Measurements from ENCODE around the gene SRP14.
"Not testable (repeated sequence)": the region's sequence is repeated elsewhere in the genome, so short reads cannot be mapped to it uniquely, and the experiment has no call there.

The SRP14 gene

DNA sequence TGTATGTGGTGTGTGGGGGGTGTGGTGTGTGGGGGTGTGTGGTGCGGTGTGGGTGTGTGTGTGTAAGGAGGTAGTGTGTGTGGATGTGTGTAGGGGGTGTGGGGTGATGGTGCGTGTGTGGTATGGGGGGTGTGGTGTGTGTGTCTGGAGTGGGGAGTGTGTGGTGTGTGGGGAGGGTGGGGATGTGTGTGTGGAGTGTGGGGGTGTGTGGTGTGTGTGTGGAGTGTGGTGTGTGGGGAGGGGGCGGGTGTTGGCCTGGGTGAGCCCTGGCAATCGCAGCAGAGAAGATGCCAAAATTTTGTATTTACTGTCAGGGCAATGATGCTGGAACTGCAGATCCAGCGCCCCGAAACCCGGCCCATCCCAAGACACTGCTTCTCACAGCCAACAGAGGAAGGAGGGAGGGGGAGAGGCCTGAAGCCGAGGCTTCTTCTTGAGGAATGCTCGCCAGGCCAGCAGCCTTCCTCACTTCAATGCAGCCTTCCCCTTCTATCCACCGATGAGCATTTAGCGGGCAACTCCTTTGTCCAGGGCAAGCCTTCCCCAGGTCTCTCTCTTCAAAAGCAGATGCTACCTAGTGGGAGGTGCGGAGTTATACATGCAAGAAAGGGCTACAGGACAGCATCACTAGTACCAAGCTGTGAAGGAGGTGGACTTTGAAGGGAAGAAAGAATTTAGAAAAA is 11.9 kb upstream of the SRP14 start:
- DNase-seq (ENCODE audit: low spot score) = no peak

DNA sequence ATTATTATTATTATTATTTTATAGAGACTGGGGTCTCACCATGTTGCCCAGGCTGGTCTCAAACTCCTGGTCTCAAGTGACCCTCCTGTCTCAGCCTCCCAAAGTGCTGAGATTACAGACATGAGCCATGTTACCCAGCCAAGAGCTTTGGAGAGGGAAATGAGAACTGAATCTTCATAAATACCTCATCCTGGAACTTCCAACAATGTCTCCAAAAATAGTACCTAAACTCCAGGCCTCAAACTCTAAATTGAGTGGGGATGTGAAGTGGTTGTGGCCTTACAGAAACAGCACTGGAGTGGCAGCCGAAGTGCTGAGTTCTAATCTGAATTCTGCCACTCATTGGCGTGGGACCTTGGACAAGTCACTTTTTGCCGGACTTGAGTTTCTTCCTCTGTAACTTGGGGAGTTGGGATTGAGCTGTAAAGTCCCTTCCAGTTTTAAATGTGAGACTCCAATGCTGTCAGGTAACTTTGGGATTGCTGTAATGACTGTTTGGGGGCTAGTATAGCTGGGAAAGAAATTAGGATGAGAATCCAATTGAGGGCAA is 10.0 kb upstream of the SRP14 start:
- DNase-seq (ENCODE audit: low spot score) = no peak

DNA sequence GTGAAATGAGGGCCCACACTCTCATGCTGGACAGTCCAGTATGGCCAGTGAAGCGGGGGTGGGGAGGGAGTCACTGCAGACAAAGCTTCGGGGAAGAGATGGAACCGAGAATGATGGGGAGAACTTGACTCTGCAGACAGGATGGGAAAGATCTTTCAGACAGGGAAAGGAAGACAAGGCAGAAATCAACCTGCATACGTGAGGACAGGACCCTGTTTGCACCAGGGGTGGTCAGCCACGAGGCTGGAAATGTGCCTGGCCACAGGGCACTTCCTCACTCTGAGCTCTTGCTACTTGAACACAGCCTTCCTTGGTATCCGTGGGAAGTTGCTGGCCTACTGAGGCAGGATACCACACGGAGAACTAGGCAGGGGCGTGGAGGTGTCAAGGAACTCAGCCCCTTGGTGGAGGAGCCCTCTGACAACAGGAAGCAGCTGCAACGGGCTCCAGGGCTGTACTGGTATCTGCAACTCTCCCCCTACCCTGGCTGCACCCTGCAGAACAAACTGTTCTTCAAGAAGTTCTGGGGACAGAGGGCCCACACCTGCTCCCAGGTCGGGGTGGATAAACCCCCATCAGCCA is 9.3 kb upstream of the SRP14 start:
- no peak for DNase-seq (ENCODE audit: low spot score)

DNA sequence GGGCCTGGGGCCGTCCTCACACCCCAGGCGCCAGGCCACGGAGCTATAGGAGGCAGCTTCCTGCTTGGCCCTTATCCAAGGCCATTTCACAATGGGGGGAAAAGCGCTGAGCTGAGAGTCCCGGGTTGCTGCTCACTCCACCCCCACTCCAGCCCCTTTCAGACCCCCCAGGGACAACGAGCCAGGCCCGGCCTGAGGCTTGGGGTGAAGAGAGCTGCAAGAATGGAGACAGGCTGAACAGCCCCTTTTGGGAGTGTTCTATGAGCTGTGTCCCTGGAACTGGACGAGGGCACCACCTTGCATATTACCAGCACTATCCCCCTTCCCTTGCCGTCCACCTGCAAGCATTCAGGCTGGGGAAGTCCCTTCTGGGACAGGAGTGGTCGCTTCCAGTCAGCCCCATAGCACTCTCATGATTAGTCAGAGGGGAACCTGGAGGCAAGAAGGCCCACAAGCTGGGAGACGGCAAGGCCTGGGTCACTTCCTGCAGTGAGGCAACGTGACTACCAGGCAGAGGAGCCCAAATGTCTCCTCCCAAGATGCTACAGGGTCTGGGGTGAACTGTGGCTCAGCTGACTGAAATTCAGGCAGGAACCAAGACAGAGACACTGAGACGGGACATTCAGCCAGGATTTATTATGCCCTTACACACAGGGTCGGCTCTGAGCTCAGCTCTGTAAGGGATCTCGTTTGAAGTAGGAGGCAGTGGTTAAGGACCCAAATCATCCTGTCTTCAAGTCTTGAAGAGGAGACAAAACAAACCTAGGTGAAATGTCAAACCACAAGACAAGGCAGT is 8.6 kb upstream of the SRP14 start:
- DNase-seq (ENCODE audit: low spot score) = no peak

DNA sequence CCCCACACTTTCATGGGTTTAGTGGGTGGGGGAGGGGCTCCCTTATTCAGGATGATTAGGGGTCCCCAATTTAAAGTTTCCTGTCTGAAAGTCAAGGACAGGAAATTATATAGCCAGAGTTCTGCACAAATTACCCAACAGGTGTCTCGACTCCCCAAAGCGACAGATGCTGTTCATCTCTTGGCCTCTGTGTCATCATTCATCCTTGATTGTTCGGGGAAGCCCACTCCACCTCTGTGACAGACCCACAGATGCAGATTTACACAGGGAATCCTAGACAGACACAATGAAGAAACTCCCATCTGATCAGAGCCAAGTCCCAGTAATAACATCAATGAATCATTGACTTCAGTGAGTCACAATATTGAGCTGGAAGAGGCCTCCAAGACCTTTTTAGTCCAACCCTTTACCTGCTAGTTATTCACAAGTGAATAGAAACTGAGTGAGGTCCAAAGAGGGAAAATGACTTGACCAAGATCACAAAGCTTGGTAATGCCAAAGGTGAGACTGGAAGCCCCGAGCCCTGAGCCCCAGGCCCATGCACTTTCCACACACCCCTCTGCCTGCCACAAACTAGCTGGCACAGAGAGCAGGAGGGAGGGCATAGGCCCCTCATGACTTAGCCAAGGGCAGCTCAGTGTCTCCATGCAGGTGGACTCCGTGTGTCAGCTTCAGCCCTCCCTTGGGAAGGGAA is 7.9 kb upstream of the SRP14 start:
- DNase-seq (ENCODE audit: low spot score) = no peak

DNA sequence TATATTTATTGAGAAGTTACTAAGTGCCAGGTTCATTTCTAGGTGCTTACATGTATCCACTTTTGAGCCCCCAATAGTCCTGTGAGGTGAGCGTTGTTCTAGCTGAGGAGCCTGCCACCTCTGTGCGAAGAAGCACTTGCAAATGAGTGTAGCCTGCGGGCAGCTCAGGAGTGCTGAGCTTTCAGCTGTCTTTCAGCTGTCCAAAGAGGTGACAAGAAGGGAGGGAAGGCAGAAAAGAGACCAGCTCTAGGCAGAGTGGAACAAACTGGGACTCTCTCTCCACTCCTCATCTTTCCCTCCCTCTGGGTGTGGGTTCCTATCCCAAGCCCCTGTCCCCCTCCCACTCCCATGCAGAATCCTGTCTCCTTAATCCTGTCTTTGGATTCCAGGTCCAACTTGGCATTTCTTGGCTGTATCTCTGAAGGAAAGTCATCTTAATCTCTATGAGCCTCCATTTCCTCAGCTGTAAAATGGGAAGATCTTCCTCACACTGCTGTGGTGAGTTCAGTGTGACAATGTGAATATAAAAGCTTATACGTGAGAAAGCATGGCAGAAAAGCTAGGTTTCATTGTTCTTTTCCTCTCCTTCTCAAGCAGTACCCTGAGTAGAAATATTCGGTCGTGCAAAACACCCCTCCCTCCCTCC is 6.7 kb upstream of the SRP14 start:
- no peak for DNase-seq (ENCODE audit: low spot score)

DNA sequence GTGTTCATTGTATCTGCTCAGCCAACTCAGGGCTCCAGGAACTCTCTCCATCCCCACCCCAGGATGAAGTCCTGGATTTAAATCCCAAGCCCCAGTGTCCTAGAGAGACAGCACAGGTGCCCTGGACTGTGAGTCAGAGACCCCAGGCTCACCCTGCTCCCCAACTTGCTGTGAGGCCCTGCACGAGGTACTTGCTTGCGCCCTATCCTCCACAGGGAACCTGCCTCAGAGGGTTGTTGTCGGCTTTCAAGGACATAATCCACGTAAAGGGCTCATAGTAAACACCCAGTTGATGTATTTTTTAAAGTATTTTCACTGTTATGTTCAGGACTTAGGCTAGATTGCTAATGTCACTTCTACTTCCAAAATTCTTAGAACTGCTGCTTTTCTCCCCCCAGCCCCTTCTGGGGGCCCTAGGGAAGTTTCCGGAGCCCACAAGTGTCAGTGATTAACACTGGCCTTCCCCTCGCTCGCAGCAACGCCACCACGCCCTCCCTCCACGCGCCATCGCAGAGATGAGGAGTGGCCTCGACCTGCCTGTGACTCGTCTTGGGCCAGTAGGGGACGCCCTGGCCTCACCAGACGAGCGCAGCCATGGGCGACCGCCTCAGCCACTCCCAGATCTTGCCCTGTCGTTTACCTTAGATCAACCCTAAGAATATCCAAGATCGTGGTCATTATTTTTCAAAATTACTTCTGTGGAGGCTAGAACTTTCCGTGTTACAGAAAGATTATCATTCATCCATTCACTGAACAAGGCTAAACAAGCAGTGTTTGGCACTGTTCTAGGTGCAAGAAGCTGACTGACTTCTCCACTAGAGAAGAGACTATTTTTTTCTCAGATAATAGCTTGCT is 6.0 kb upstream of the SRP14 start:
- peak; percentile 87 for DNase-seq (ENCODE audit: low spot score)

DNA sequence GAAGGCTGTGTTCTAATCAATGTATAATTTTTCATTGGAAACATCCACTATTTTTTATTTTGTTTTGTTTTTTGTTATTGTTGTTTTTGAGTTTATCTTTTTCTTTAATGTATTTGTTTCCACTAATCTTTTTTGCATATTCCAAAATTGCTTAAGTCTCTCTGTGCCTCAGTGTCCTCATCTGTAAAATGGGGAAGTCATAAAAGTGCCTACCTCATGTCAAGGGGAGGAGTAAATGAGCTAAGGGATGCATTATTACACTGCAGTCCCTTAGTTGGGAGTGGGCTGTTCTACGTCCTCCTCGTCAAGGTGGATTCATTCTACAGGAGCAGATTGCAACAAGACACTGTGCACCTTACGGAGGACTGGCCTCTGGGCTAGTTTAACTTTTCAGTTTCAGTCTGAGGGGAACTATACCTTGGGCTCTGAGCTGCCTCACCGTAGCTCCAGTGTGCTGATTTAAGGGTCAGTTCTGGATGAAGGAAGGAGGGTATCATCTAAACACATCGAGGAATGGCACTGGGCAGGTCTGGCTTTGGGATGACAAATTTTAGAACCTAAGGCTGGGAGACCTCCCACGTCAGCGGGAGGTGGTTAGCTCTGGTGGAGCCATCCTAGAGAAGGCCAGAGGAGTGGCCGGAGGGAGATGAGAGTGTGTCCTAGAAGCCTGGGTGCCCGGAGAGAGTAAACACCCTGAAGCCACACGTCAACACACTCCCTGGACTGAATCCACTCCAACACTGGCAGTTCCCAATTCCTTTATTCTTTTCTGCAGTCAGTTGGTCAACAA is 5.1 kb upstream of the SRP14 start:
- no peak for DNase-seq (ENCODE audit: low spot score)

DNA sequence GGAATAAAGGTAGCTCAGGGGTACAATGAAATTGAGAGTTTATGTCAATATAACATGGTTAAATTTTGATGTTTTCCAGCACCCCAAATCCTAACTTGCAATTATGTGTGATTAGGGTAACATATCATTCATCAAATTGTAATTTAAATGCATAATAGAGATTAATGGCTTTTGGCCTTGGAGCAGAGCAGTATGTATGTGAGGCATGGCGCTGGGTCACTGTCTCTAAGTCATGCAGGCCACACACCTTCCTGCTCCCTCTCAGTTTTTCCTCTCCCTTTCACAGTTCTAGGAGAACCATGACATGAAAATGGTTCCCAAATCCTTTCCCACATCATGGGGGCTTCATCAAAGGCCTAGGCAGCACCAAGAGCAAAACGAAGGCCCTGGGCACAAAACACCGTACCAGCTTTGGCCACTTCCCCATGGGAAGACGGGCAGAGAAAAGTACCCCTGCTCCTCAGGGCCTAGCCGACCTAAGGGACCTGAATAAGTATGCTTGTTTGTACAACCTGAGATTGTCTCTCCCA is 3.9 kb upstream of the SRP14 start:
- DNase-seq (ENCODE audit: low spot score) = no peak

DNA sequence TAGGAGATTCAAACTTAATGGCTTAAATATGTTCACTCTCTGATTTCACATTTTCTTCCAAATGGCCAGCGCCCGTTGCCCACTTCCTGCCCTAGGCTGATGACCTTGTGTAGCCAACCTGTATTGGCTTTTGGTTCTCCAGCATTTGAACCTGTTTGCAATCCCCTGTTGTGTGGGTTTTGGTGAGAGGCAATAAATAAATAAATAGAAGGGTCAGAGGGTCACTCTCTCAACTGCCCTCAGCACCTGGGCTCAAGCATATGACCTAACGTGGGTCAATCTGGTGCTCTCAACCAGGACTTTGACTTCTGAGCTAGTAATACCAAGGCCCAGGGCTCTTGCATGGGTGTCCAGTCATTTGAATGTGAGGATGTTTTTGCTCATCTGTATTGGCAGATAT is 1.8 kb upstream of the SRP14 start:
- no peak for DNase-seq (ENCODE audit: low spot score)

DNA sequence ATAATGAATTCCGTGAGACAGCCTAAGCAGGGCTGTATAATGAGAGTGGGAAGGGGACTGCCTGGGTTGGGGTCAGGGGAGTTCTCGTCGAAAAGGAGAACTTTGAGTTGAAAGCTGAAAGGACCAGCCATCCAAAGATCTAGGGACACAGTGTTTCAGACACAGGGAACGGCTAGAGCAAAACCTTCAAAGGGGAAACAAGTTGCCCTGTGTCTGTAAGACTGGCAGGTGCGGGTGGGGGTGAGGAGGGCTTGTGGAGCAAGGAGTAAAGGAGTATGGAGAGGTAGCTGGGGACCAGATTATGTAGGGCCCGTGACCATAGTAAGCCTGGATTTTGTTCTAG is 1.3 kb upstream of the SRP14 start:
- no peak for DNase-seq (ENCODE audit: low spot score)

DNA sequence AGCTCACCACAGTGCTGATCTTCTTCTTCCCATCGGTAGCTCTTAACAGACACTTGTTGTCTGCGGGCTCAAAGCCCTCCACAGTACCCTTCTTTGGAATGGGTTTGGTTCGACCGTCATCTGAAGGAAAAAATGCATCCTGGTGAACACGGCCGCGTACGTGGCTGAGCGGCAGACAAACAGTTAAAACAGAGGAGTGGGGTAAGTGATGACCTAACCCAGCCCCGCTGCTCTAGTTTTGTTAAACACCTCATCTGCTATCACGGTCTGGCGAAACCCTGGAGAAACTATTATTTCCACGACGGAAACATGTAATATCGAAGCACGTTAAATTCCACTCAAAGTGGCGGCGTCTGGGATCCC is 725 bp downstream of the SRP14 start:
- DNase-seq (ENCODE audit: low spot score) = no peak

DNA sequence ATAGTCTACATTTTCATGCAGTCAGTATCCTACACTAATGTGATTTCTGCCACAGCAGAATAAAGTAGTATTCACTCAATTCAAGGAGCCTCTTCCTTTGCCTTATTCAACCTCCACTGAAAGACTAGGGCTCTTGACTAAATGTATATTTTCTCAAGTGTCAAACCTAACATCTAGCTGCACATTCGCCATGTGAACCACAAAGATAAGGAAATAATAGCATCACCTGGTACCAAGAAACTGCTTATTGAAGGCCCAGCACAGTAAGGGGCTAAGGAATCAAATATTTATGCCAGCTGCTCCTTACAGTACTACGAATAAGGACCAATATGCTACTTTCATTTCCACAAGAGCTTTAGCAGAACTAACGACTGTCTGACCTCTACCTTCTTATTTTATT is 1.3 kb downstream of the SRP14 start:
- DNase-seq (ENCODE audit: low spot score) = no peak

DNA sequence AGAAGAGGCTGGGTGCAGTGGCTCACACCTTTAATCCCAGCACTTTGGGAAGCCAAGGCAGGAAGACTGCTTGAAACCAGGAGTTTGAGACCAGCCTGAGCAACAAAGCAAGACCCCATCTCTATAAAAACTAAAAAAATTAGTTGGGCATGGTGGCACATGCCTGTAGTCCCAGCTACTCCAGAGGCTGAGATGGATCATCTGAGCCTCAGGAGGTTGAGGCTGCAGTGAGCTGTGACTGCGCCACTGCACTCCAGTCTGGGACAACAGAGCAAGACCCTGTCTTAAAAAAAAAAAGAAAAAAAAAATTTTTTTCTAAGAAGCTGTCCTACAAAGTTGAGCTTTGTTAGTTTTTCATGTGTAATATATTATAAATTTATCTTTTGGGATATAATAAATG is 3.8 kb downstream of the SRP14 start:
- DNase-seq (ENCODE audit: low spot score) = not testable (repeated sequence)

DNA sequence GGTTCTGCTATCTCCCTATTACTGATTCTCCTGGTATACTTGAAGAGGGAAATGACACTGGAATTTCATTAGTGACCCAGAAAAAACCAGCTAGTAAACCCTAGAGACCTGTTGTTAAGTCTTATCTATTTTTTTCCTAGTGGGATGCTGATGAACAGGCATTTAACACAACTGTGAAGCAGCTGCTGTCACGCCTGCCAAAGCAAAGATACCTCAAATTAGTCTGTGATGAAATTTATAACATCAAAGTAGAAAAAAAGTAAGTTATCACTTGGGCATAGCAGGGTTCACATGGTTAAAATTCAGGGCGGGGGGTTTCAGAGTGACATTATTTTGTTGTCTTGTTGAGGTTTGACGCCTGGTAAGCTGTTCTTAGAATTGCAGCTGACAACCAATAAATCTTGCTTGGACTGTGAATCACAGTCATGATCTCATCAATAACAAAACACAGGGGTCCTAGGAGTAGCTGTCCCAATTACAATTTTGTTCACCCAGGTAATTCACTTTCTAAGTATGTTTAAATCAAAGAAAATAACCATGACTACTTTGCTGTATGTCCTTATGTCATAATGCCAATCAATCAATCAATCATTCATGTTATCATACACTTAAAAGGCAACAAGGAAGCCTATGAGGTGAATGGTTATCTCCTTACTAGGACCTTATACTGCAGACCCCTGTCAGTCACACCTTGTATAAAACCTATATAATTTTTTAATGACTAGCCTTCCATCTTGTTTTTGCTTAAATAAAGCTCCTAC is 4.6 kb downstream of the SRP14 start:
- DNase-seq (ENCODE audit: low spot score) = no peak

DNA sequence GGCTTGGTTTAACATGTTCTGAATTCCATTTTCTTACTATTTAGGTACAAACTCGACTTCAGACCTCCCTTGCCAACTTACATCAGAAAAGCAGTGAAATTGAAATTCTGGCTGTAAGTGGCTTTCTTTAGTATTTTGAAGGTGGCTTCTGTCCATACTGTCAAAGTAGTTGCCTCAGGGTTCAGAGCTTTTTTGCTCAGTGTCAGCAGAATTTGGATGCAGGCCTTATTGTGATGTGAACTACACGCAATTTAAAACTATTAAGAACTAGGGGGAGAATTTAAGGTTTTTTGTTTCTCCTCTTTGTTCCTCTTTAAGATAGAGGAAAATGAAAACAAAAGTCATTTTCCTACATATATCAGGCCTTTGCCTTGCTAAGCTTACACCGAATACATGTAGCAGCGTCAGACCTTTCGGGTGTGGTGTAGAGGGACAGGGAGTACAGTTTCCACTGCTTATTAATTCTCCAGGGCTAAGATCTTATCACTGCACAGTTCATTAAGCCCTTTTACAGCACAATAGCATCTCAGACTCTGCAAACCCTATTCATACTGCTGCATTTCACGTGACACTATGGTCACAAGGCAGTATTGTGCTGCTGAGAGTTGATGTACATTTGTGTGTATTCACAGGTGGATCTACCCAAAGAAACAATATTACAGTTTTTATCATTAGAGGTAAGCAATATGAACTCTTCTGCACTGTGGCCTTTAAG is 6.7 kb downstream of the SRP14 start:
- DNase-seq (ENCODE audit: low spot score) = no peak

DNA sequence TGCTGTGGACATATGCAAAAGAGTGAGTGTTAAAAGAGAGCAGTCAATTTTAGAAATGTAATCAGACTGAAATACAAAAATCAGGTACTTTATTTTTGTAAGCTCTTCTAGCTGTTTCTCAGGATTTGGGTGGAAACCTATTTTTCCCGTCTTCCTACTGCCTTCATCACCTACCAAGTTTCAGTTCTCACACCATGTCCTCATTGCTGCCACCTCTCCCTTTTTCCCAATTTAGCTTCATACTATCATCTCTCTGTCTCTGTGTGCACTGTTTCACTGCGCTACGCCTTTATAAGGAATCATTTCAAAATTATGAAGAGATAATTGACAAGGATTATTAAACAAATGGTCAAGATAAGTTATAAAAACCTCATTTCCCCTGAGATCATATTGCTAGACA is 7.7 kb downstream of the SRP14 start:
- DNase-seq (ENCODE audit: low spot score) = no peak

DNA sequence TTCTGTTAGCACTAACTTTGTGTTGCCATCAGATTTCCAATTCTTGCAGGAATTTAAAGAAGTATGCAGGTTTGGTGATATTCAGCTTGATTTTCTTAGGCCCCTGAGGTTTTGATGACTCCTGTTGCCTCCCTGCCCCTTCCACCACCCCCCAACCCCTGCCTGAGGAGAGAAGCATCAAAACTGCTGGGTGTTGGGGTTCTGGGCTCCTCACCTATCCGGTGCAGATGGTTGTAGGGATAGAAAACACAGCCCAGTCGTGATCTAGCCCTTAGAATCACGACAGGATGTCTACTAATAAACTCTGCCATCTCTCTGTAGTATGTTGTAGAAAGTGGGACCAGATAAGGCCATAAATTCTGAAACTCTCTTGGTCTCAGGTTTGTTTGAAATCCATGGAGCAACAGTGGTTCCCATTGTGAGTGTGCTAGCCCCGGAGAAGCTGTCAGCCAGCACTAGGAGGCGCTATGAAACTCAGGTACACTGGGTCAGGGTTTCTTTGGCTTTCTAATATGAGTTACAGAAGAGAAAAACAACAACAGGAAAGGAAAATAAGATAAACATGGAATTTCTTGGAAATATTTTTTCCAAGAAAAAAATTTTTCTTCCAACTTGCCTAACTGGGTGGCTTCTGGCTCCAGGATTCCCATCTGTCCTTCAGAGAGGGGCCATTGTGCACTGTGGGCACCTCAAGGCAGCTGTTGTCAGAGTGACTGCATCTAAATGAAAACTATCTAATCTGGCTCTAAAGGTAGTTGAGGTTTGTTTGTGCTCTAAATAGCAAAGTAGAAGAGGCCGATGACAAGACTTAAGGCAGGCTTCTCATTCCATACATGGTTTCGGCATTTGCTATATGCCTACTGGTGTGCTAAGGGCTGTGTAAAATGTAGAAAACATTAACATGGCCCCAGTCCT is 8.7 kb downstream of the SRP14 start:
- no peak for DNase-seq (ENCODE audit: low spot score)
